Loucy (cell line): Measurements from ENCODE around the gene SASH3.

Experiments
- CTCF ChIP-seq: fragments of 200-600 bp; sonication (generic); conservative IDR thresholded peaks from 2 replicates; pipeline ENCODE4 v1.5.1; 2014; ENCODE audit warnings: mild to moderate bottlenecking, antibody characterized with exemption, low read length
- EZH2phosphoT487 ChIP-seq: fragments of 200-600 bp; IDR thresholded peaks from 2 replicates; pipeline ENCODE4 v1.6.1; 2018; ENCODE audit warnings: antibody characterized with exemption, mild to moderate bottlenecking, moderate library complexity, borderline replicate concordance

- TF ChIP-seq CTCF = no peak
- no peak for TF ChIP-seq EZH2phosphoT487
Measured at GRCh38 chrX:129800186-129800585, 20.4 kb downstream of the SASH3 start.
